D721Med (cell line): Measurements from ENCODE around the gene CLN6.
"Not testable (repeated sequence)": the region's sequence is repeated elsewhere in the genome, so short reads cannot be mapped to it uniquely, and the experiment has no call there.

ENCODE experiments used
- DNase-seq: peaks from one replicate; pipeline ENCODE4 v3.0.0; 2011; ENCODE audit warnings: low spot score; ENCODE audit not compliant: insufficient read length
- FAIRE-seq: peaks from 2 replicates; lab custom pipeline; 2011; peaks lifted over from hg19 to GRCh38; lab: Jason Lieb, UNC
- CTCF ChIP-seq: IDR thresholded peaks from 2 replicates; pipeline ENCODE4 v1.5.1; 2012; ENCODE audit warnings: mild to moderate bottlenecking, control low read depth; ENCODE audit not compliant: insufficient read depth; ENCODE audit errors: missing control alignments

The CLN6 gene

GRCh38 chr15:68235022-68235421 lies 5.5 kb upstream of the CLN6 start:
- FAIRE-seq = no peak
- no peak for DNase-seq
- TF ChIP-seq CTCF = no peak

GRCh38 chr15:68234520-68234919 lies 5.0 kb upstream of the CLN6 start:
- not testable (repeated sequence) for FAIRE-seq, DNase-seq

GRCh38 chr15:68234060-68234459 lies 4.5 kb upstream of the CLN6 start:
- FAIRE-seq (no peak), DNase-seq (no peak)

GRCh38 chr15:68232937-68233336 lies 3.4 kb upstream of the CLN6 start:
- no peak for FAIRE-seq

More at GRCh38 chr15:68234060-68234459, 4.5 kb upstream of the CLN6 start:
- no peak for TF ChIP-seq CTCF

GRCh38 chr15:68232449-68232848 lies 2.9 kb upstream of the CLN6 start:
- FAIRE-seq (no peak), DNase-seq (no peak)
- no peak for TF ChIP-seq CTCF

More at GRCh38 chr15:68232937-68233336, 3.4 kb upstream of the CLN6 start:
- no peak for DNase-seq
- TF ChIP-seq CTCF = no peak

- DNase-seq (no peak), FAIRE-seq (no peak)
- peak; percentile 2 for TF ChIP-seq CTCF
Observed at GRCh38 chr15:68231102-68231818, 1.7 kb upstream of the CLN6 start.

GRCh38 chr15:68230157-68231100 lies 901 bp upstream of the CLN6 start:
- no peak for FAIRE-seq
- TF ChIP-seq CTCF = no peak
- no peak for DNase-seq
